Inflammatory macrophage treated with lipopolysaccharide for 1 hour (primary cell): ENCODE measurements around the gene CR1.
"Not testable (repeated sequence)": the region's sequence is repeated elsewhere in the genome, so short reads cannot be mapped to it uniquely, and the experiment has no call there.

Experiments used
- DNase-seq, 2 donors: peaks; one replicate each; pipeline ENCODE4 v3.0.0-alpha.2; 2020 to 2022

The CR1 gene

GRCh38 chr1:207682872-207683434, 187.0 kb downstream of the CR1 start:
- DNase-seq = not testable (repeated sequence)

DNA sequence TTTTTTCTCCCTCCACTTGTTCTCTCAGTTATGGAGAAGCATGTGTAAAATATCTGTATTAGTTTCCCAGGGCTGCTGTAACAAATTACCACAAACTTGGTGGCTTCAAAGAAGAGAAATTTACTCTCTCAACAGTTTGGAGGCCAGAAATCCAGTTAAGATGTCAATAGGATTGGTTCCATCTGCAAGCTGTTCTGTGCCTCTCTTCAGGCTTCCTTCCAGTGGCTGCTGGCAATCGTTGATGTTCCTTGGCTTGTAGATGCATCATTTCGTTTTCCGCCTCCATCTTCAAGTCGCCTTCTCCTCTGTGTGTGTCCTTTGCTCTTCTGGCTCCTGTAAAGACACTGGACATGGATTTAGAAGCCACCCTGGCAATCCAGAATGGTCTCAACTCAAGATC, 194.6 kb downstream of the CR1 start:
- not testable (repeated sequence) for DNase-seq

DNA sequence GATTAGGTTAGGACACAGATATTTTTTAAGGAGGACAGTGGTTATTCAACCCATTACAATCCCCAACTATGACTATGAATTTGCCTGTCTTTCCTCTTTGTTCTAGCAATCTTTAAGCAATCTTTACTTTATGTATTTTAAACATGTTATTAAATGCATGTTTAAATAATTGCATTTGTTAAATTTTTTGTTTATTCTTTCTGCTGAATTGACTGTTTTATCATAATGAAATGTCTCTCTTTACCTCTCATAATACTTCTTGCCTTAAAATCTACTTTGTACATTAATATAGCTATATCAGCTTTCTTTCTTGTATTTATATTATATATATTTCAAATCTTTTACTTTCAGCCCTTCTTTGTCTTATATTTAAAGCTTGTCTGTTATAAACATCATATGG, 195.1 kb downstream of the CR1 start:
- no peak for DNase-seq
